Left ventricle myocardium inferior (tissue), 1 donor: ENCODE data around the gene CREB5. TPM values are rescaled to one million over a fixed set of nuclear protein-coding genes. Genes with fewer than 3 reads are reported as not detected.

Experiments used
- DNase-seq: peaks from one replicate; pipeline ENCODE4 v3.0.0-alpha.2; 2020
- H3K27ac ChIP-seq: fragments of 200-600 bp; replicated peaks from 2 replicates; pipeline ENCODE4 v1.8.0; 2021
- H3K27me3 ChIP-seq: fragments of 200-600 bp; 2 replicates; pipeline ENCODE4 v1.8.0; 2021; ENCODE audit warnings: low read depth
- H3K36me3 ChIP-seq: fragments of 200-600 bp; 2 replicates; pipeline ENCODE4 v1.8.0; 2021
- H3K4me1 ChIP-seq: fragments of 200-600 bp; 2 replicates; pipeline ENCODE4 v1.8.0; 2021
- H3K4me3 ChIP-seq: fragments of 200-600 bp; 2 replicates; pipeline ENCODE4 v1.8.0; 2021; ENCODE audit warnings: mild to moderate bottlenecking, moderate library complexity
- H3K9me3 ChIP-seq: fragments of 200-600 bp; replicated peaks from 2 replicates; pipeline ENCODE4 v1.8.0; 2021
- CTCF ChIP-seq: fragments of 200-600 bp; IDR thresholded peaks from 2 replicates; pipeline ENCODE4 v1.8.0; 2021; ENCODE audit warnings: antibody characterized with exemption, mild to moderate bottlenecking, borderline replicate concordance
- intact Hi-C: fragments of 100-400 bp; cut with micrococcal nuclease; formaldehyde crosslinking; loops from one replicate; pipeline ENCODE4 v1.11.0; 2022
- total RNA-seq: library from RNA; stranded (reverse); fragmentation: NEBNext Ultra II Directional; extraction: Animal tissue kit (Norgen Biotek cat#: 25700); gene quantifications from one replicate; pipeline ENCODE4 v1.2.1, GENCODE V29; 2021
- donor health status: DM: no; HTN: yes; CAD: no; lungs with severe emphysema.

CREB5 gene
- total RNA-seq, 1 donor from 2014 or later, result 9.8 TPM

- DNase-seq, result no peak
- intact Hi-C loops, result no loop called here
- H3K4me3 ChIP-seq, result no peak overlapping the region
- H3K27ac ChIP-seq, result no peak overlapping the region
- peaks cover 10% of the 10 kb centered on the region for H3K27me3 ChIP-seq
- H3K9me3 ChIP-seq, result no peaks in the 10 kb centered on the region
- H3K4me1 ChIP-seq, result peaks cover 6% of the 10 kb centered on the region
- no peaks in the 10 kb centered on the region for H3K36me3 ChIP-seq
- no peak for TF ChIP-seq CTCF
These were observed 436.6 kb downstream of the CREB5 start for GRCh38 chr7:28848906-28849305.

GRCh38 chr7:28850699-28851098, 438.4 kb downstream of the CREB5 start:
- H3K27me3 ChIP-seq, result peaks cover 10% of the 10 kb centered on the region
- no peak for TF ChIP-seq CTCF
- no peak overlapping the region for H3K4me3 ChIP-seq
- H3K4me1 ChIP-seq, result peaks cover 13% of the 10 kb centered on the region
- intact Hi-C loops, result loop anchor here (10.0 kb wide), 1 partner anchor 236 kb away; no protein-coding TSS in a partner anchor
- H3K27ac ChIP-seq, result no peak overlapping the region
- no peaks in the 10 kb centered on the region for H3K36me3 ChIP-seq
- no peak for DNase-seq
- H3K9me3 ChIP-seq, result no peaks in the 10 kb centered on the region

- intact Hi-C loops, result loop anchor here (10.0 kb wide), 1 partner anchor 238 kb away; no protein-coding TSS in a partner anchor
- no peak for DNase-seq
These were observed 440.8 kb downstream of the CREB5 start for GRCh38 chr7:28853150-28853549.

GRCh38 chr7:28853834-28854749, 441.8 kb downstream of the CREB5 start:
- peaks cover 13% of the 10 kb centered on the region for H3K4me1 ChIP-seq
- H3K27me3 ChIP-seq, result peaks cover 14% of the 10 kb centered on the region
- peak; percentile 93 for TF ChIP-seq CTCF
- no peak overlapping the region for H3K27ac ChIP-seq
- no peaks in the 10 kb centered on the region for H3K9me3 ChIP-seq
- DNase-seq, result peak; percentile 78
- no peaks in the 10 kb centered on the region for H3K36me3 ChIP-seq
- intact Hi-C loops, result loop anchor here (2.0 to 10.0 kb wide), 2 partner anchors 239 to 465 kb away; no protein-coding TSS in a partner anchor
- peak overlapping the region; percentile 74 for H3K4me3 ChIP-seq

More at GRCh38 chr7:28853150-28853549, 440.8 kb downstream of the CREB5 start:
- Histone ChIP-seq H3K27me3 (peaks cover 10% of the 10 kb centered on the region), H3K4me1 (peaks cover 13% of the 10 kb centered on the region), H3K36me3 (no peaks in the 10 kb centered on the region), H3K4me3 (peak overlapping the region; percentile 74), H3K9me3 (no peaks in the 10 kb centered on the region), H3K27ac (no peak overlapping the region)
- TF ChIP-seq CTCF, result no peak

GRCh38 chr7:28854750-28855074, 442.4 kb downstream of the CREB5 start:
- H3K36me3 ChIP-seq, result no peaks in the 10 kb centered on the region
- H3K27ac ChIP-seq, result no peak overlapping the region
- TF ChIP-seq CTCF, result no peak
- H3K4me1 ChIP-seq, result peaks cover 13% of the 10 kb centered on the region
- DNase-seq, result no peak
- intact Hi-C loops, result loop anchor here (2.0 to 10.0 kb wide), 2 partner anchors 240 to 466 kb away; no protein-coding TSS in a partner anchor
- peaks cover 18% of the 10 kb centered on the region for H3K27me3 ChIP-seq
- H3K4me3 ChIP-seq, result peak overlapping the region; percentile 74
- no peaks in the 10 kb centered on the region for H3K9me3 ChIP-seq
